ENCODE measurements around the gene SYNGAP1. TPM values are rescaled to one million over a fixed set of nuclear protein-coding genes. Genes with fewer than 3 reads are reported as not detected.

Gene SYNGAP1
- total RNA-seq, 2 donors from 2014 or later, result 3.6 to 10.1 TPM

- Histone ChIP-seq H3K4me1 (peaks cover 0 to 39% of the 10 kb centered on the region in 2 donors), H3K9me3 (no peaks in the 10 kb centered on the region), H3K4me3 (peak within 1 kb of the TSS; percentile 57 to 71), H3K36me3 (peaks cover 30% of the 10 kb centered on the region), H3K27ac (peak within 1 kb of the TSS; percentile 96 to 97), H3K27me3 (no peaks in the 10 kb centered on the region)
- peak; percentile 34 to 62 for TF ChIP-seq CTCF (IDR thresholded peaks at IDR 0.05)
- peak; percentile 100 for DNase-seq (ENCODE audit: low spot score)
These were observed 1.8 kb upstream of the SYNGAP1 start, which contains the start of gene CUTA for GRCh38 chr6:33417903-33418689. TSS of gene CUTA (minus strand) at chr6:33418107. CDS start at chr6:33418000, 107 bp downstream.

DNA sequence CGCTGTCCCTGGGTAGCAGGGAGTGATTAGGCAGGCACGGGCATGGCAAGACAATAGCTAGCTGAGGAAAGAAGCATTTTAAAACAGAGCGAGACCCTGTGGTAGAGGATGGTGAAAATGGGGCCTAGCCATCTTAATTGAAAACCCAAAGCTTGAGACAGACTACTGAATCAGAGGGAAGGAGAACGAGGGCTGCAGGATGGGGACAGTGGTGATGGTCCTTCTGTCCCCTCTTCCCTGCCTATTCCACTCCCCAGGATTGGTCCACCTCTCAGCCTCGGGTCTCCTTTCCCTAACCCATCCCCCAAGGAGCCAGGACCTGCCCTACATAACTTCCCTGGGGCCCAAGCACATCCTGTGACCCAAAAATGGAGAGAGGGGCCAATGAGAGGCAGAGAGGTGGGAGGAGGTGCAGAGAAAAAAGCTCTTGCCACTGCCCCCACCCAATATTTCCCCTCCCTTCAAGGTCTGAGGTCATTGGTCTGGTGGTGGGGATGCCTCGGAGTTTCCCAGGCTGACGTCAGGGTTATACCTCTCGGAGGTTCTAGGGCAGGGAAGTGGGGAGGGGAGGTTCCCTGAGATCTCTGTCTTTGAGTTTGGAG, 1.1 kb upstream of the SYNGAP1 start:
- H3K36me3 ChIP-seq, result peaks cover 23% of the 10 kb centered on the region
- peaks cover 0 to 39% of the 10 kb centered on the region in 2 donors for H3K4me1 ChIP-seq
- H3K27ac ChIP-seq, result peak overlapping the region; percentile 96 to 97
- TF ChIP-seq CTCF (IDR thresholded peaks at IDR 0.05), result no peak
- peak overlapping the region; percentile 35 to 71 for H3K4me3 ChIP-seq
- DNase-seq (ENCODE audit: low spot score), result no peak
- no peaks in the 10 kb centered on the region for H3K27me3 ChIP-seq
- no peaks in the 10 kb centered on the region for H3K9me3 ChIP-seq

DNA sequence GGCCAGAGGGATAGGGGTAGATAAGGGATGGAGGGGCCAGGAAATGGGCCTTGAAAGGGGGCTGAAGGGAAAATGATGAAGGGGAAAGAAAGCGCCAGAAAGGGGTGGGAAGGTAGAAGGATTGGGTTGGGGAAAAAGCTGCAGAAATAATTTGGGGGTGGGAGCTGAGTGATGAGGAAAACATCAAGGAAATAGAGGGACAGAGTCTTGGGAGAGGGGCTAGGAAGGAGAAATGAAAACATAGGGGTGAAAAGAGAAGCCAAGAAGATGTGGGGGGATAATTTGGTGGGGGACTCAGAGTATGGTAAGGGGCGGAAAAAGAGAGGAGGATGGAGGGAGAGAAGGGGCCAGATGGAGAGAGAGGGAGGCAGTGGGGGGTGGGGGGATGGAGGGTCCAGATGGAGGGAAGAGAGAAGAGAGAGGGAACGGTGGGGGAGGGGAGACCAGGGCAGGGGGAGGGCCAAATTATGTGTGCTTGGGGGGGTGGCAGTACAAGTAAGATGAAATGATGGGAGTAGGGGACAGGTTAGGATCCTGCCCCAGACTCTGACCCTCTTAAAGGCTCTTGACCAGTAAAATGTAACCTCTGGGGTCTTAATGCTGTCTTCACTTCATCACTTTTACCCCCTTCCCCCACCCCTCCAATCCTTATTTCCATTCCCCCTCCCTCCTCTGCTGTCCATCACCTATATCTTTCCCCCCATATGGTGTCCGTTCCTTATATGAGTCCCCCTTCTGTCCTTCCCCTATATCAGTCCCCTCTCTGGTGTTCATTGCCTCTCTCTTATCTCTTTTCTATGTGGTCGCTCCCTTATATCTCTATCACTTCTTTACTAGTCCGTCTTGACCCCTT, 852 bp downstream of the SYNGAP1 start:
- Histone ChIP-seq H3K9me3 (no peaks in the 10 kb centered on the region), H3K4me1 (peaks cover 0 to 52% of the 10 kb centered on the region in 2 donors), H3K27me3 (no peaks in the 10 kb centered on the region), H3K4me3 (peak overlapping the region; percentile 33 to 47), H3K27ac (peak overlapping the region; percentile 96 to 97), H3K36me3 (peaks cover 4% of the 10 kb centered on the region)
- no peak for DNase-seq (ENCODE audit: low spot score)
- TF ChIP-seq CTCF (IDR thresholded peaks at IDR 0.05), result no peak

GRCh38 chr6:33421344-33421643, 1.4 kb downstream of the SYNGAP1 start:
- no peak overlapping the region for H3K27ac ChIP-seq
- DNase-seq (ENCODE audit: low spot score), result no peak
- H3K4me1 ChIP-seq, result peaks cover 0 to 50% of the 10 kb centered on the region in 2 donors
- TF ChIP-seq CTCF (IDR thresholded peaks at IDR 0.05), result no peak
- H3K9me3 ChIP-seq, result no peaks in the 10 kb centered on the region
- no peaks in the 10 kb centered on the region for H3K27me3 ChIP-seq
- no peaks in the 10 kb centered on the region for H3K36me3 ChIP-seq
- H3K4me3 ChIP-seq, result no peak overlapping the region

DNA sequence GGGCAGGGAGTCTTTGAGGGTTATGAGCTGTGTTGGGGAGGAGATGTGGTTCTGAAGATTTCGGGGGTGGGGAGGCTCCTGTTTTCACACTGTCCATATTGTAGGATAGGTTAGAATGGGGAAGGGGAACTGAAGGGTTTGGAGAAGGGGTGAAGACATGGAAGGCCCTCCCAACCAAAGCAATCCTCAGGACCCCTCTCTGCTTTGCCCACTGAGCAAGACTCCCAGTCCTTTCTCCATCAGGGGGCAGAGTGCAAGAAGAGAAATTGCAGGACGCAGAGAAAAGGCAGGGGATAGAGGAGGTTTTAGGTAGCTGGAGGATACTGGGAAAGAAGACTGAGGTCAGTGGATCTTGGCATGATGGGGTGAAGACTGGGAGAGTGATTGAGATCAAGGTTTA, 3.9 kb downstream of the SYNGAP1 start:
- no peaks in the 10 kb centered on the region for H3K27me3 ChIP-seq
- peaks cover 0 to 51% of the 10 kb centered on the region in 2 donors for H3K4me1 ChIP-seq
- H3K4me3 ChIP-seq, result no peak overlapping the region
- DNase-seq (ENCODE audit: low spot score), result no peak
- no peaks in the 10 kb centered on the region for H3K36me3 ChIP-seq
- peak overlapping the region; percentile 91 to 95 for H3K27ac ChIP-seq
- TF ChIP-seq CTCF (IDR thresholded peaks at IDR 0.05), result no peak
- H3K9me3 ChIP-seq, result no peaks in the 10 kb centered on the region

All from right atrium auricular region (tissue), 2 donors.